ENCODE results near the gene ITGAX. TPM values are rescaled to one million over a fixed set of nuclear protein-coding genes. Genes with fewer than 3 reads are reported as not detected.

ITGAX gene
- total RNA-seq, 1 experiment from 2014 or later: not detected

- TF ChIP-seq EZH2 (IDR thresholded peaks at IDR 0.05; ENCODE audit: low read length, unreplicated experiment): no peak
- TF ChIP-seq, protein P1, sequence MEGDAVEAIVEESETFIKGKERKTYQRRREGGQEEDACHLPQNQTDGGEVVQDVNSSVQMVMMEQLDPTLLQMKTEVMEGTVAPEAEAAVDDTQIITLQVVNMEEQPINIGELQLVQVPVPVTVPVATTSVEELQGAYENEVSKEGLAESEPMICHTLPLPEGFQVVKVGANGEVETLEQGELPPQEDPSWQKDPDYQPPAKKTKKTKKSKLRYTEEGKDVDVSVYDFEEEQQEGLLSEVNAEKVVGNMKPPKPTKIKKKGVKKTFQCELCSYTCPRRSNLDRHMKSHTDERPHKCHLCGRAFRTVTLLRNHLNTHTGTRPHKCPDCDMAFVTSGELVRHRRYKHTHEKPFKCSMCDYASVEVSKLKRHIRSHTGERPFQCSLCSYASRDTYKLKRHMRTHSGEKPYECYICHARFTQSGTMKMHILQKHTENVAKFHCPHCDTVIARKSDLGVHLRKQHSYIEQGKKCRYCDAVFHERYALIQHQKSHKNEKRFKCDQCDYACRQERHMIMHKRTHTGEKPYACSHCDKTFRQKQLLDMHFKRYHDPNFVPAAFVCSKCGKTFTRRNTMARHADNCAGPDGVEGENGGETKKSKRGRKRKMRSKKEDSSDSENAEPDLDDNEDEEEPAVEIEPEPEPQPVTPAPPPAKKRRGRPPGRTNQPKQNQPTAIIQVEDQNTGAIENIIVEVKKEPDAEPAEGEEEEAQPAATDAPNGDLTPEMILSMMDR (conservative IDR thresholded peaks at IDR 0.05; ENCODE audit: low read depth, low read length): no peak
- TF ChIP-seq EZH2phosphoT487 (IDR thresholded peaks at IDR 0.05; ENCODE audit: borderline replicate concordance, low read length): no peak
- ATAC-seq (no peak), DNase-seq (no peak)
- H3K79me2 ChIP-seq (ENCODE audit: low read length): no peaks in the 10 kb centered on the region
- intact Hi-C loops (cut with micrococcal nuclease): no loop called here
- H3K36me3 ChIP-seq (ENCODE audit: low read depth, low read length): no peaks in the 10 kb centered on the region
- H3K9me3 ChIP-seq (ENCODE audit: low read length): no peaks in the 10 kb centered on the region
- no peak overlapping the region for H3K4me3 ChIP-seq (ENCODE audit: low read length)
- ChIA-PET POLR2A (ENCODE audit: unreplicated experiment) (no interaction called here), CTCF (no interaction called here)
- H3K4me1 ChIP-seq (ENCODE audit: insufficient read depth, low read length): no peaks in the 10 kb centered on the region
- no peaks in the 10 kb centered on the region for H3K9me2 ChIP-seq (replicated peaks; ENCODE audit: low read length)
- H3K27ac ChIP-seq (ENCODE audit: low read length): no peak overlapping the region
- H3K27me3 ChIP-seq (ENCODE audit: low read length): no peaks in the 10 kb centered on the region; the same call in 1 of the 2 replicates
- no peak overlapping the region for H2AFZ ChIP-seq (ENCODE audit: low read length)
- no TSS peak for BruUV-seq (replicated peaks)
- H4K20me1 ChIP-seq (ENCODE audit: low read length): no peaks in the 10 kb centered on the region
- no peak overlapping the region for H3K4me2 ChIP-seq (ENCODE audit: low read length)
- no peaks in the 10 kb centered on the region for H3F3A ChIP-seq (ENCODE audit: low read length, unreplicated experiment)
- H3K9ac ChIP-seq (ENCODE audit: low read length): no peak overlapping the region
Observed at GRCh38 chr16:31350275-31351005, 4.5 kb upstream of the ITGAX start.

DNA sequence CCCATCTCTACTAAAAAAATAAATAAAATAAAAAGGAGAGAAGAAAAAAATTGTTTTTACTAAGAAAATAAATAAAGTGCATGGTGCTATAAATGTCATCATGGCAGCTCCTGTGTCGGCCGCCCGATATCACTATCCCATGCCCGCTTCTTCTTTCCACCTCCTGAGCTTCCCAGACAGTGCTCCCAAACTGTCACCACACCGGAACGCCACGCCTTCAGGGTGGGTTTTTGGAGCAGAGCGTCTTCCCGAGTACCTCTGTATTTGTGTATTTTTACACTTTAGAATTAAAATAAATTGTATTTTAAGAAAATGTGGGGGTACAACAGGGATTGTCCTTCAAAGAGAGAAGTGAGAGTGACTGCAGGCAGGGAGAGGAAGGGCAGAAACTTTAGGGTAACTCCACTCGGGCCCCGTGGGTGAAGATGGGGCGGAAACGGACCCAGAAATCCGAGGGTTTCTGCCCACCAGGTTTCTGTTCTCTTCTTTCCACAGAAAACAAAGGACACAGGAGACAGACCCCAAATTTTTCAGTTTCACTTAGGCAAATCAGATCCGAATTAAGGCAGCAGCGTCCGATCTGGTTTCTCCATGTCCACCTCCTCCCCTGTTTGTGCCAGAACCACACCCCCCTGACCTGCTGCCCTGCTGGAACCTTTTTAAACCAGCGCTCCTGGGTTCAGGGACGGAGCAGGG lies 3.6 kb upstream of the ITGAX start:
- H3K27me3 ChIP-seq (ENCODE audit: low read length): no peaks in the 10 kb centered on the region; the same call in 1 of the 2 replicates
- no peak overlapping the region for H3K4me2 ChIP-seq (ENCODE audit: low read length)
- H3K9me2 ChIP-seq (replicated peaks; ENCODE audit: low read length): no peaks in the 10 kb centered on the region
- H3F3A ChIP-seq (ENCODE audit: low read length, unreplicated experiment): no peaks in the 10 kb centered on the region
- H3K9me3 ChIP-seq (ENCODE audit: low read length): no peaks in the 10 kb centered on the region
- intact Hi-C loops (cut with micrococcal nuclease): no loop called here
- no TSS peak for BruUV-seq (replicated peaks)
- no peak overlapping the region for H3K9ac ChIP-seq (ENCODE audit: low read length)
- H3K79me2 ChIP-seq (ENCODE audit: low read length): no peaks in the 10 kb centered on the region
- H3K4me1 ChIP-seq (ENCODE audit: insufficient read depth, low read length): no peaks in the 10 kb centered on the region
- DNase-seq: no peak
- ChIA-PET POLR2A (ENCODE audit: unreplicated experiment) (no interaction called here), CTCF (no interaction called here)
- H2AFZ ChIP-seq (ENCODE audit: low read length): no peak overlapping the region
- no peak overlapping the region for H3K4me3 ChIP-seq (ENCODE audit: low read length)
- no peak overlapping the region for H3K27ac ChIP-seq (ENCODE audit: low read length)
- no peaks in the 10 kb centered on the region for H4K20me1 ChIP-seq (ENCODE audit: low read length)
- H3K36me3 ChIP-seq (ENCODE audit: low read depth, low read length): no peaks in the 10 kb centered on the region
- TF ChIP-seq EZH2phosphoT487 (IDR thresholded peaks at IDR 0.05; ENCODE audit: borderline replicate concordance, low read length) (no peak), EZH2 (IDR thresholded peaks at IDR 0.05; ENCODE audit: low read length, unreplicated experiment) (no peak)
- TF ChIP-seq, protein P1 (conservative IDR thresholded peaks at IDR 0.05; ENCODE audit: low read depth, low read length): no peak
- no peak for ATAC-seq

DNA sequence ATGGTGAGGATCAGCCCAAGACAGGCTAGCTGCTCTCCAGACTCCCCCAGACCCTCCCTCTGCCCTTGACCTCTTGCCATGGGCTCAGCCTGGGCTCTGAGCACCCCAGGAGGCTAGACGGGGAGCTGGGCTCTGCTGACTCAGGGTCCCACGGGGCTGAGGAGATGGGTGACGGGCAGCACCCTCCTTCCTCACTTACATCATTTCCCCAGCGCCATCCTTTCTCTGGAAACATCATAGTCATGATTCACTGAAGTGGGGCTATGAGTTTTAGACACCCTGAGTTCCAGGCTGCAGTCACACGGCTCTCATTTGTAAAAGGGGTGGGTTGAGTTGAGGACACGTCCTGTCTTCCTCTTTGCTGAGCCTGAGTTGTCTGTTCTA lies 3.0 kb upstream of the ITGAX start:
- no peaks in the 10 kb centered on the region for H3K36me3 ChIP-seq (ENCODE audit: low read depth, low read length)
- intact Hi-C loops (cut with micrococcal nuclease): no loop called here

More for the DNA sequence above, 3.0 kb upstream of the ITGAX start:
- TF ChIP-seq, protein P1 (conservative IDR thresholded peaks at IDR 0.05; ENCODE audit: low read depth, low read length): no peak
- TF ChIP-seq EZH2phosphoT487 (IDR thresholded peaks at IDR 0.05; ENCODE audit: borderline replicate concordance, low read length): no peak
- TF ChIP-seq EZH2 (IDR thresholded peaks at IDR 0.05; ENCODE audit: low read length, unreplicated experiment): no peak
- H3K4me3 ChIP-seq (ENCODE audit: low read length): no peak overlapping the region
- BruUV-seq (replicated peaks): no TSS peak
- no peaks in the 10 kb centered on the region for H3K9me2 ChIP-seq (replicated peaks; ENCODE audit: low read length)
- no peaks in the 10 kb centered on the region; the same call in 1 of the 2 replicates for H3K27me3 ChIP-seq (ENCODE audit: low read length)
- no peak overlapping the region for H2AFZ ChIP-seq (ENCODE audit: low read length)
- ATAC-seq (no peak), DNase-seq (no peak)
- no peaks in the 10 kb centered on the region for H3K9me3 ChIP-seq (ENCODE audit: low read length)
- no peaks in the 10 kb centered on the region for H3K4me1 ChIP-seq (ENCODE audit: insufficient read depth, low read length)
- no peaks in the 10 kb centered on the region for H3F3A ChIP-seq (ENCODE audit: low read length, unreplicated experiment)
- H3K79me2 ChIP-seq (ENCODE audit: low read length): no peaks in the 10 kb centered on the region
- POLR2A ChIA-PET (ENCODE audit: unreplicated experiment): no interaction called here
- no peak overlapping the region for H3K9ac ChIP-seq (ENCODE audit: low read length)
- CTCF ChIA-PET: no interaction called here
- H4K20me1 ChIP-seq (ENCODE audit: low read length): no peaks in the 10 kb centered on the region
- H3K4me2 ChIP-seq (ENCODE audit: low read length): no peak overlapping the region
- H3K27ac ChIP-seq (ENCODE audit: low read length): no peak overlapping the region
